Measurements from ENCODE around the gene BICD1. TPM values are rescaled to one million over a fixed set of nuclear protein-coding genes. Genes with fewer than 3 reads are reported as not detected.

The BICD1 gene
- total and polyA plus RNA-seq, 4 donors: 6.1 to 22.9 (median 12.8) TPM

GRCh38 chr12:32158525-32158924 lies 51.9 kb downstream of the BICD1 start:
- H3K4me3 ChIP-seq: no peak overlapping the region
- no peak overlapping the region for H3K27ac ChIP-seq (ENCODE audit: low read depth in 1 of 2, low read length in 1 of 2)
- no peak for TF ChIP-seq CTCF (IDR thresholded peaks at IDR 0.05; ENCODE audit: control extremely low read depth, extremely low read depth)
- no peak overlapping the region for H3K9ac ChIP-seq (ENCODE audit: insufficient read depth in 1 of 2, low read length in 2 of 2)
- no peaks in the 10 kb centered on the region for H3K27me3 ChIP-seq (ENCODE audit: control insufficient read depth in 3 of 3, insufficient read depth in 3 of 3, low read length in 2 of 3)
- ATAC-seq (ENCODE audit: insufficient read depth, low FRiP score) (no peak), DNase-seq (no peak)
- WGBS, 2 donors: 84 to 93% methylated on average over 1 of the region's 1 CpG
- H3K4me1 ChIP-seq (ENCODE audit: control insufficient read depth in 5 of 5, insufficient read depth in 5 of 5, low read length in 5 of 5): peaks cover 0 to 4% (median 0%) of the 10 kb centered on the region in 5 donors
- peaks cover 0 to 2% (median 0%) of the 10 kb centered on the region in 4 donors for H3K9me3 ChIP-seq (ENCODE audit: control insufficient read depth in 4 of 4, insufficient read depth in 3 of 4, low read length in 3 of 4)
- no peaks in the 10 kb centered on the region for H3K36me3 ChIP-seq (ENCODE audit: control insufficient read depth in 4 of 4, insufficient read depth in 4 of 4, low read length in 4 of 4)

- H3K27ac ChIP-seq (ENCODE audit: low read depth in 1 of 2, low read length in 1 of 2): no peak overlapping the region
- TF ChIP-seq CTCF (IDR thresholded peaks at IDR 0.05; ENCODE audit: control extremely low read depth, extremely low read depth): no peak
- H3K9me3 ChIP-seq (ENCODE audit: control insufficient read depth in 4 of 4, insufficient read depth in 3 of 4, low read length in 3 of 4): peaks cover 0 to 2% (median 0%) of the 10 kb centered on the region in 4 donors
- H3K9ac ChIP-seq (ENCODE audit: insufficient read depth in 1 of 2, low read length in 2 of 2): no peak overlapping the region
- no peak overlapping the region for H3K4me3 ChIP-seq
- WGBS, 2 donors: 97 to 98% methylated on average over 6 of the region's 6 CpGs
- no peaks in the 10 kb centered on the region for H3K27me3 ChIP-seq (ENCODE audit: control insufficient read depth in 3 of 3, insufficient read depth in 3 of 3, low read length in 2 of 3)
- peaks cover 0 to 4% (median 0%) of the 10 kb centered on the region in 5 donors for H3K4me1 ChIP-seq (ENCODE audit: control insufficient read depth in 5 of 5, insufficient read depth in 5 of 5, low read length in 5 of 5)
- no peak for ATAC-seq (ENCODE audit: insufficient read depth, low FRiP score)
- no peaks in the 10 kb centered on the region for H3K36me3 ChIP-seq (ENCODE audit: control insufficient read depth in 4 of 4, insufficient read depth in 4 of 4, low read length in 4 of 4)
- DNase-seq: no peak
Observed at GRCh38 chr12:32159381-32159780, 52.7 kb downstream of the BICD1 start.

- 89 to 92% methylated on average over 3 of the region's 3 CpGs for WGBS, 2 donors
- Histone ChIP-seq H3K4me1 (ENCODE audit: control insufficient read depth in 5 of 5, insufficient read depth in 5 of 5, low read length in 5 of 5) (peaks cover 0 to 4% (median 0%) of the 10 kb centered on the region in 5 donors), H3K9ac (ENCODE audit: insufficient read depth in 1 of 2, low read length in 2 of 2) (no peak overlapping the region), H3K27ac (ENCODE audit: low read depth in 1 of 2, low read length in 1 of 2) (no peak overlapping the region), H3K9me3 (ENCODE audit: control insufficient read depth in 4 of 4, insufficient read depth in 3 of 4, low read length in 3 of 4) (peaks cover 0 to 2% (median 0%) of the 10 kb centered on the region in 4 donors), H3K36me3 (ENCODE audit: control insufficient read depth in 4 of 4, insufficient read depth in 4 of 4, low read length in 4 of 4) (no peaks in the 10 kb centered on the region), H3K4me3 (no peak overlapping the region), H3K27me3 (ENCODE audit: control insufficient read depth in 3 of 3, insufficient read depth in 3 of 3, low read length in 2 of 3) (no peaks in the 10 kb centered on the region)
- no peak for TF ChIP-seq CTCF (IDR thresholded peaks at IDR 0.05; ENCODE audit: control extremely low read depth, extremely low read depth)
- DNase-seq: no peak
- no peak for ATAC-seq (ENCODE audit: insufficient read depth, low FRiP score)
Observed at GRCh38 chr12:32159925-32160324, 53.3 kb downstream of the BICD1 start.

GRCh38 chr12:32161058-32161457 lies 54.4 kb downstream of the BICD1 start:
- TF ChIP-seq CTCF (IDR thresholded peaks at IDR 0.05; ENCODE audit: control extremely low read depth, extremely low read depth): no peak

More at GRCh38 chr12:32161058-32161457, 54.4 kb downstream of the BICD1 start:
- Histone ChIP-seq H3K9ac (ENCODE audit: insufficient read depth in 1 of 2, low read length in 2 of 2) (no peak overlapping the region), H3K36me3 (ENCODE audit: control insufficient read depth in 4 of 4, insufficient read depth in 4 of 4, low read length in 4 of 4) (no peaks in the 10 kb centered on the region), H3K27me3 (ENCODE audit: control insufficient read depth in 3 of 3, insufficient read depth in 3 of 3, low read length in 2 of 3) (no peaks in the 10 kb centered on the region), H3K27ac (ENCODE audit: low read depth in 1 of 2, low read length in 1 of 2) (no peak overlapping the region), H3K4me3 (no peak overlapping the region), H3K4me1 (ENCODE audit: control insufficient read depth in 5 of 5, insufficient read depth in 5 of 5, low read length in 5 of 5) (peaks cover 0 to 2% (median 0%) of the 10 kb centered on the region in 5 donors), H3K9me3 (ENCODE audit: control insufficient read depth in 4 of 4, insufficient read depth in 3 of 4, low read length in 3 of 4) (peaks cover 0 to 2% (median 0%) of the 10 kb centered on the region in 4 donors)
- 95% methylated on average over 5 of the region's 5 CpGs for WGBS, 2 donors
- no peak for DNase-seq
- no peak for ATAC-seq (ENCODE audit: insufficient read depth, low FRiP score)

Measured in lung (tissue), 12 donors.